ENCODE data around the gene PRX.

PRX gene

GRCh38 chr19:40378509-40378908 is 34.7 kb downstream of the PRX start:
- Histone ChIP-seq H3K18ac (ENCODE audit: low read length) (no peak overlapping the region), H3K4me2 (ENCODE audit: insufficient read depth, low read length, poor library complexity, severe bottlenecking) (no peak overlapping the region), H3K36me3 (replicated peaks in 1 of 2; ENCODE audit: control insufficient read depth in 2 of 2, insufficient read depth in 2 of 2, low read length in 2 of 2) (peaks cover 37 to 52% of the 10 kb centered on the region in 2 donors), H2AK5ac (ENCODE audit: low read depth, low read length) (no peak overlapping the region), H3K14ac (ENCODE audit: low read length) (no peak overlapping the region), H2BK120ac (ENCODE audit: low read depth, low read length) (no peak overlapping the region), H3K27ac (replicated peaks; ENCODE audit: low read length) (no peak overlapping the region), H3K9ac (ENCODE audit: low read depth, low read length, poor library complexity) (no peak overlapping the region), H2BK12ac (ENCODE audit: low read length) (no peak overlapping the region), H3K4me3 (ENCODE audit: low read length in 2 of 2) (no peak overlapping the region), H2AFZ (ENCODE audit: low read length) (no peak overlapping the region), H2BK5ac (ENCODE audit: low read length) (no peak overlapping the region), H3K4ac (ENCODE audit: low read length) (no peak overlapping the region), H3K4me1 (ENCODE audit: control insufficient read depth in 2 of 2, insufficient read depth in 1 of 2, low read depth in 1 of 2, low read length in 2 of 2) (no peaks in the 10 kb centered on the region), H2BK15ac (ENCODE audit: low read length) (no peak overlapping the region), H4K91ac (ENCODE audit: low read depth, low read length, poor library complexity) (no peak overlapping the region), H4K8ac (ENCODE audit: low read depth, low read length) (no peak overlapping the region), H3K23ac (ENCODE audit: low read depth, low read length, poor library complexity) (no peak overlapping the region), H3K79me1 (ENCODE audit: low read depth, low read length) (peaks cover 10% of the 10 kb centered on the region), H3K27me3 (ENCODE audit: control insufficient read depth in 3 of 3, insufficient read depth in 3 of 3, low read depth in 1 of 3, low read length in 3 of 3) (no peaks in the 10 kb centered on the region), H3K9me3 (replicated peaks in 1 of 2; ENCODE audit: control insufficient read depth in 2 of 2, insufficient read depth in 1 of 2, low read depth in 1 of 2, low read length in 2 of 2) (peaks cover 0 to 4% of the 10 kb centered on the region in 2 donors)
- no peak for DNase-seq (ENCODE audit: low spot score)
- no CpG with 5 or more reads among the region's 2 CpGs for WGBS, 2 donors (ENCODE audit: extremely low coverage in 2 of 2, insufficient read length in 2 of 2, insufficient replicate concordance in 1 of 2)

DNA sequence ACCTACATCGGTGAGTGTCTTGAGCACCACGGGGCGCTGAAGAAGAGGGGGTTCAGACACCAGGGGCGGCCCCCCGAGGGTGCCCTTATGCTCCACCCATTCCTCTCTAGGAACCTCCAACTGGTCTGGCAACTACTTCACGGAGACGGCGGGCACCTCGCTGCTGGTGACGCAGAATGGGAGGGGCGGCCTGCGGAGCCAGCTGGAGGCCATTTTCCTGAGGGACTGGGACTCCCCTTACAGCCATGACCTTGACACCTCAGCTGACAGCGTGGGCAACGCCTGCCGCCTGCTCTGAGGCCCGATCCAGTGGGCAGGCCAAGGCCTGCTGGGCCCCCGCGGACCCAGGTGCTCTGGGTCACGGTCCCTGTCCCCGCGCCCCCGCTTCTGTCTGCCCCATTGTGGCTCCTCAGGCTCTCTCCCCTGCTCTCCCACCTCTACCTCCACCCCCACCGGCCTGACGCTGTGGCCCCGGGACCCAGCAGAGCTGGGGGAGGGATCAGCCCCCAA is 35.2 kb downstream of the PRX start:
- Histone ChIP-seq H3K18ac (ENCODE audit: low read length) (no peak overlapping the region), H2AK5ac (ENCODE audit: low read depth, low read length) (no peak overlapping the region), H3K4me2 (ENCODE audit: insufficient read depth, low read length, poor library complexity, severe bottlenecking) (no peak overlapping the region), H3K79me1 (ENCODE audit: low read depth, low read length) (peaks cover 10% of the 10 kb centered on the region), H3K36me3 (replicated peaks in 1 of 2; ENCODE audit: control insufficient read depth in 2 of 2, insufficient read depth in 2 of 2, low read length in 2 of 2) (peaks cover 39 to 57% of the 10 kb centered on the region in 2 donors), H2BK5ac (ENCODE audit: low read length) (no peak overlapping the region), H2BK12ac (ENCODE audit: low read length) (no peak overlapping the region), H2BK15ac (ENCODE audit: low read length) (no peak overlapping the region), H3K14ac (ENCODE audit: low read length) (no peak overlapping the region), H2AFZ (ENCODE audit: low read length) (no peak overlapping the region), H2BK120ac (ENCODE audit: low read depth, low read length) (no peak overlapping the region), H3K4me3 (ENCODE audit: low read length in 2 of 2) (peak overlapping the region in 1 of 2 donors; percentile 55), H3K27me3 (ENCODE audit: control insufficient read depth in 3 of 3, insufficient read depth in 3 of 3, low read depth in 1 of 3, low read length in 3 of 3) (no peaks in the 10 kb centered on the region), H3K27ac (replicated peaks; ENCODE audit: low read length) (no peak overlapping the region), H3K23ac (ENCODE audit: low read depth, low read length, poor library complexity) (no peak overlapping the region), H4K91ac (ENCODE audit: low read depth, low read length, poor library complexity) (no peak overlapping the region), H3K4me1 (ENCODE audit: control insufficient read depth in 2 of 2, insufficient read depth in 1 of 2, low read depth in 1 of 2, low read length in 2 of 2) (no peaks in the 10 kb centered on the region), H3K9me3 (replicated peaks in 1 of 2; ENCODE audit: control insufficient read depth in 2 of 2, insufficient read depth in 1 of 2, low read depth in 1 of 2, low read length in 2 of 2) (peaks cover 0 to 4% of the 10 kb centered on the region in 2 donors), H3K4ac (ENCODE audit: low read length) (no peak overlapping the region), H3K9ac (ENCODE audit: low read depth, low read length, poor library complexity) (no peak overlapping the region), H4K8ac (ENCODE audit: low read depth, low read length) (peak overlapping the region; percentile 43)
- no peak for DNase-seq (ENCODE audit: low spot score)
- WGBS, 2 donors (ENCODE audit: extremely low coverage in 2 of 2, insufficient read length in 2 of 2, insufficient replicate concordance in 1 of 2), result no CpG with 5 or more reads among the region's 25 CpGs

GRCh38 chr19:40376286-40376862 is 36.8 kb downstream of the PRX start:
- Histone ChIP-seq H2BK5ac (ENCODE audit: low read length) (no peak overlapping the region), H4K8ac (ENCODE audit: low read depth, low read length) (no peak overlapping the region), H3K4me1 (ENCODE audit: control insufficient read depth in 2 of 2, insufficient read depth in 1 of 2, low read depth in 1 of 2, low read length in 2 of 2) (no peaks in the 10 kb centered on the region), H3K23ac (ENCODE audit: low read depth, low read length, poor library complexity) (peak overlapping the region; percentile 80), H3K79me1 (ENCODE audit: low read depth, low read length) (peaks cover 11% of the 10 kb centered on the region), H3K27ac (replicated peaks; ENCODE audit: low read length) (no peak overlapping the region), H3K14ac (ENCODE audit: low read length) (no peak overlapping the region), H3K4ac (ENCODE audit: low read length) (no peak overlapping the region), H3K4me3 (ENCODE audit: low read length in 2 of 2) (peak overlapping the region in 1 of 2 donors; percentile 38), H2BK15ac (ENCODE audit: low read length) (no peak overlapping the region), H3K18ac (ENCODE audit: low read length) (no peak overlapping the region), H3K27me3 (ENCODE audit: control insufficient read depth in 3 of 3, insufficient read depth in 3 of 3, low read depth in 1 of 3, low read length in 3 of 3) (no peaks in the 10 kb centered on the region), H3K9me3 (replicated peaks in 1 of 2; ENCODE audit: control insufficient read depth in 2 of 2, insufficient read depth in 1 of 2, low read depth in 1 of 2, low read length in 2 of 2) (peaks cover 0 to 4% of the 10 kb centered on the region in 2 donors), H2AK5ac (ENCODE audit: low read depth, low read length) (no peak overlapping the region), H2BK120ac (ENCODE audit: low read depth, low read length) (no peak overlapping the region), H3K4me2 (ENCODE audit: insufficient read depth, low read length, poor library complexity, severe bottlenecking) (no peak overlapping the region), H2AFZ (ENCODE audit: low read length) (no peak overlapping the region), H3K9ac (ENCODE audit: low read depth, low read length, poor library complexity) (peak overlapping the region; percentile 81), H4K91ac (ENCODE audit: low read depth, low read length, poor library complexity) (no peak overlapping the region), H3K36me3 (replicated peaks in 1 of 2; ENCODE audit: control insufficient read depth in 2 of 2, insufficient read depth in 2 of 2, low read length in 2 of 2) (peaks cover 52 to 72% of the 10 kb centered on the region in 2 donors), H2BK12ac (ENCODE audit: low read length) (no peak overlapping the region)
- no peak for DNase-seq (ENCODE audit: low spot score)
- WGBS, 2 donors (ENCODE audit: extremely low coverage in 2 of 2, insufficient read length in 2 of 2, insufficient replicate concordance in 1 of 2), result no CpG with 5 or more reads among the region's 17 CpGs

- Histone ChIP-seq H3K9ac (ENCODE audit: low read depth, low read length, poor library complexity) (no peak overlapping the region), H3K79me1 (ENCODE audit: low read depth, low read length) (peaks cover 4% of the 10 kb centered on the region), H3K4me1 (ENCODE audit: control insufficient read depth in 2 of 2, insufficient read depth in 1 of 2, low read depth in 1 of 2, low read length in 2 of 2) (no peaks in the 10 kb centered on the region), H3K27ac (replicated peaks; ENCODE audit: low read length) (no peak overlapping the region), H3K4me3 (ENCODE audit: low read length in 2 of 2) (no peak overlapping the region), H3K23ac (ENCODE audit: low read depth, low read length, poor library complexity) (no peak overlapping the region), H2BK15ac (ENCODE audit: low read length) (no peak overlapping the region), H4K91ac (ENCODE audit: low read depth, low read length, poor library complexity) (no peak overlapping the region), H2AK5ac (ENCODE audit: low read depth, low read length) (no peak overlapping the region), H2BK12ac (ENCODE audit: low read length) (no peak overlapping the region), H2BK120ac (ENCODE audit: low read depth, low read length) (no peak overlapping the region), H3K14ac (ENCODE audit: low read length) (no peak overlapping the region), H3K36me3 (replicated peaks in 1 of 2; ENCODE audit: control insufficient read depth in 2 of 2, insufficient read depth in 2 of 2, low read length in 2 of 2) (peaks cover 58 to 83% of the 10 kb centered on the region in 2 donors), H2AFZ (ENCODE audit: low read length) (no peak overlapping the region), H3K18ac (ENCODE audit: low read length) (no peak overlapping the region), H3K4ac (ENCODE audit: low read length) (no peak overlapping the region), H3K9me3 (replicated peaks in 1 of 2; ENCODE audit: control insufficient read depth in 2 of 2, insufficient read depth in 1 of 2, low read depth in 1 of 2, low read length in 2 of 2) (peaks cover 0 to 3% of the 10 kb centered on the region in 2 donors), H4K8ac (ENCODE audit: low read depth, low read length) (no peak overlapping the region), H3K27me3 (ENCODE audit: control insufficient read depth in 3 of 3, insufficient read depth in 3 of 3, low read depth in 1 of 3, low read length in 3 of 3) (no peaks in the 10 kb centered on the region), H2BK5ac (ENCODE audit: low read length) (no peak overlapping the region), H3K4me2 (ENCODE audit: insufficient read depth, low read length, poor library complexity, severe bottlenecking) (no peak overlapping the region)
- DNase-seq (ENCODE audit: low spot score), result no peak
- no CpG with 5 or more reads among the region's 7 CpGs for WGBS, 2 donors (ENCODE audit: extremely low coverage in 2 of 2, insufficient read length in 2 of 2, insufficient replicate concordance in 1 of 2)
Observed at GRCh38 chr19:40374084-40374483, 39.1 kb downstream of the PRX start.

All from neuronal stem cell (in vitro differentiated cells).